GM12878 (cell line): Measurements from ENCODE around the gene SLC39A6. TPM values are rescaled to one million over a fixed set of nuclear protein-coding genes. Genes with fewer than 3 reads are reported as not detected.

Experiments used
- ATAC-seq: fragments of 200-7000 bp; cut with Tn5 transposase; 3 replicates; pipeline ENCODE4 v1.9.1; 2020; ENCODE audit warnings: mild to moderate bottlenecking, moderate library complexity
- BruUV-seq: library from RNA; stranded (reverse); fragments of 400-500 nt; replicated peaks from 2 replicates; lab custom pipeline; 2021; lab: Mats Ljungman, UMichigan
- CTCF ChIA-PET: fragments of 300-600 bp; sonication (Branson Sonifier 250); formaldehyde crosslinking; extraction: SDS; loops from one replicate; lab custom pipeline; 2021; ENCODE audit warnings: inconsistent platforms; lab: Yijun Ruan, JAX
- POLR2A ChIA-PET: fragments of 350-600 bp; formaldehyde crosslinking; extraction: SDS; loops from one replicate; lab custom pipeline; 2021; ENCODE audit warnings: inconsistent platforms; lab: Charles Lee
- RAD21 ChIA-PET: fragments of 300-600 bp; sonication (Branson Sonifier 250); formaldehyde crosslinking; loops from one replicate; lab custom pipeline; 2023; ENCODE audit warnings: antibody characterized with exemption; ENCODE audit not compliant: unreplicated experiment; lab: Charles Lee
- SMC1A ChIA-PET: fragments of 300-600 bp; sonication (Branson Sonifier 250); formaldehyde crosslinking; loops from one replicate; lab custom pipeline; 2023; ENCODE audit not compliant: unreplicated experiment, uncharacterized antibody; lab: Charles Lee
- DNase-seq: peaks from one replicate; pipeline ENCODE4 v3.0.0-alpha.2; 2011; ENCODE audit warnings: low read depth, low spot score
- FAIRE-seq: peaks from 3 replicates; lab custom pipeline; 2011; peaks lifted over from hg19 to GRCh38; lab: Jason Lieb, UNC
- H2AFZ ChIP-seq: 2 replicates; pipeline ENCODE4 v1.6.0; 2011; ENCODE audit warnings: low read depth, low read length, control low read depth; ENCODE audit not compliant: control insufficient read depth
- H3K27ac ChIP-seq: 2 replicates; pipeline ENCODE4 v1.5.1; 2011; ENCODE audit warnings: control low read depth; ENCODE audit not compliant: control insufficient read depth, insufficient read depth
- H3K27me3 ChIP-seq, 2 experiments: replicated peaks in 1 of 2; 2 replicates each; pipeline versions ENCODE4 v1.6.0 to v1.6.1; 2011; ENCODE audit warnings: low read length in 1 of 2; ENCODE audit not compliant: control insufficient read depth in 2 of 2, insufficient read depth in 2 of 2
- H3K36me3 ChIP-seq, 2 experiments: 2 replicates each; pipeline ENCODE4 v1.5.1; 2011; ENCODE audit warnings: low read length in 1 of 2; ENCODE audit not compliant: control insufficient read depth in 2 of 2, insufficient read depth in 2 of 2
- H3K4me1 ChIP-seq: 2 replicates; pipeline ENCODE4 v1.6.1; 2011; ENCODE audit warnings: mild to moderate bottlenecking, low read length, moderate library complexity, mixed read lengths; ENCODE audit not compliant: control insufficient read depth, insufficient read depth
- H3K4me2 ChIP-seq: 2 replicates; pipeline ENCODE4 v1.6.0; 2011; ENCODE audit warnings: control low read depth; ENCODE audit not compliant: control insufficient read depth, insufficient read depth
- H3K4me3 ChIP-seq: fragments of 200-600 bp; sonication (generic); 2 replicates; pipeline ENCODE4 v1.5.1; 2016
- H3K79me2 ChIP-seq: 2 replicates; pipeline ENCODE4 v1.6.0; 2011; ENCODE audit warnings: low read length; ENCODE audit not compliant: control insufficient read depth, insufficient read depth
- H3K9ac ChIP-seq: 2 replicates; pipeline ENCODE4 v1.8.0; 2011; ENCODE audit warnings: low read length, control low read depth, mixed read lengths; ENCODE audit not compliant: control insufficient read depth, insufficient read depth
- H3K9me3 ChIP-seq: replicated peaks from 3 replicates; pipeline ENCODE4 v1.5.1; 2011; ENCODE audit warnings: mild to moderate bottlenecking, low read length; ENCODE audit not compliant: control insufficient read depth, insufficient read depth
- H4K20me1 ChIP-seq: 2 replicates; pipeline ENCODE4 v1.6.0; 2011; ENCODE audit not compliant: control insufficient read depth, insufficient read depth
- BACH1 ChIP-seq: fragments of 450-650 bp; IDR thresholded peaks from 2 replicates; pipeline ENCODE4 v1.6.1; 2017; ENCODE audit warnings: mild to moderate bottlenecking, borderline replicate concordance
- BCL3 ChIP-seq: IDR thresholded peaks from 2 replicates; pipeline ENCODE4 v1.6.1; 2011; ENCODE audit warnings: borderline replicate concordance, low read depth, mild to moderate bottlenecking, moderate library complexity, low read length; ENCODE audit not compliant: insufficient read depth, poor library complexity, severe bottlenecking
- BHLHE40 ChIP-seq, 2 experiments: fragments of 450-650 bp in 1 of 2; IDR thresholded peaks; 2 replicates each; pipeline ENCODE4 v1.6.1; 2011 to 2017; ENCODE audit warnings: low read depth in 2 of 2, borderline replicate concordance in 1 of 2, improper control_type of control experiment in 1 of 2, low read length in 1 of 2, mild to moderate bottlenecking in 1 of 2
- CREB1 ChIP-seq: IDR thresholded peaks from 2 replicates; pipeline ENCODE4 v1.6.1; 2012; ENCODE audit warnings: low read depth, mild to moderate bottlenecking, inconsistent platforms
- E2F8 ChIP-seq: fragments of 450-650 bp; IDR thresholded peaks from 2 replicates; pipeline ENCODE4 v1.6.1; 2018; ENCODE audit warnings: mild to moderate bottlenecking, low read depth, moderate library complexity; ENCODE audit not compliant: partially characterized antibody
- FOXK2 ChIP-seq: fragments of 450-650 bp; IDR thresholded peaks from 2 replicates; pipeline ENCODE4 v1.6.1; 2017; ENCODE audit warnings: mild to moderate bottlenecking, moderate library complexity
- KLF5 ChIP-seq: fragments of 450-650 bp; IDR thresholded peaks from 2 replicates; pipeline ENCODE4 v1.6.1; 2014; ENCODE audit warnings: mild to moderate bottlenecking; ENCODE audit not compliant: partially characterized antibody
- MXI1 ChIP-seq: fragments of 150-350 bp; IDR thresholded peaks from 2 replicates; pipeline ENCODE4 v1.6.1; 2011; ENCODE audit warnings: low read depth, mild to moderate bottlenecking, inconsistent platforms, low read length, improper control_type of control experiment
- NKRF ChIP-seq: fragments of 450-650 bp; conservative IDR thresholded peaks from 2 replicates; pipeline ENCODE4 v1.6.1; 2017; ENCODE audit warnings: mild to moderate bottlenecking, moderate library complexity
- RAD51 ChIP-seq: fragments of 450-650 bp; IDR thresholded peaks from 2 replicates; pipeline ENCODE4 v1.6.1; 2016; ENCODE audit warnings: moderate library complexity, mild to moderate bottlenecking, inconsistent platforms
- RELA ChIP-seq: fragments of 450-650 bp; IDR thresholded peaks from 2 replicates; pipeline ENCODE4 v1.8.0; 2014; ENCODE audit warnings: borderline replicate concordance; ENCODE audit not compliant: partially characterized antibody
- SIN3A ChIP-seq: IDR thresholded peaks from 2 replicates; pipeline ENCODE4 v1.6.1; 2012; ENCODE audit warnings: low read depth, low read length, improper control_type of control experiment
- SREBF2 ChIP-seq: IDR thresholded peaks from 2 replicates; pipeline ENCODE4 v1.6.1; 2012; ENCODE audit warnings: mild to moderate bottlenecking, low read length
- USF1 ChIP-seq: IDR thresholded peaks from 2 replicates; pipeline ENCODE4 v1.6.1; 2011; ENCODE audit warnings: borderline replicate concordance, low read depth, mild to moderate bottlenecking, moderate library complexity, mixed read lengths, low read length; ENCODE audit not compliant: insufficient read depth; ENCODE audit errors: extremely low read length
- WRNIP1 ChIP-seq: IDR thresholded peaks from 2 replicates; pipeline ENCODE4 v1.6.1; 2011; ENCODE audit warnings: low read depth, low read length, improper control_type of control experiment, borderline replicate concordance
- ZZZ3 ChIP-seq: IDR thresholded peaks from 2 replicates; pipeline ENCODE4 v1.6.1; 2011; ENCODE audit warnings: low read depth; ENCODE audit not compliant: control insufficient read depth, insufficient read length
- WGBS: methylation state at CpG from one replicate; pipeline ENCODE4 v1.1.6; 2016; ENCODE audit warnings: low lambda C conversion rate; ENCODE audit not compliant: insufficient replicate concordance, insufficient coverage; ENCODE audit errors: missing lambda C conversion rate; 5-methylcytosine and 5-hydroxymethylcytosine counted together
- in situ Hi-C: fragments of 300-500 bp; cut with MboI; formaldehyde crosslinking; loops from 9 replicates; pipeline ENCODE4 v1.14.3; 2018; ENCODE audit warnings: mixed read lengths
- intact Hi-C: fragments of 100-400 bp; cut with micrococcal nuclease; formaldehyde crosslinking; loops from one replicate; pipeline ENCODE4 v1.14.2; 2022; ENCODE audit not compliant: unreplicated experiment
- polyA plus RNA-seq, 11 experiments: library from polyadenylated mRNA; depleted of rRNA in 4 of 11; unstranded in 6 of 11; stranded (reverse) in 5 of 11; fragments of >200 nt; fragmentation: Nextera tagmentation in 4 of 11; fragmentation: Illumina TruSeq in 1 of 11; extraction: Ambion mirVana in 4 of 11; extraction: Trizol in 1 of 11; gene quantifications; 1 replicate in 1 of 11; 2 replicates in 10 of 11; pipeline versions ENCODE4 v1.2.1 to v1.2.3, GENCODE V29; 2011 to 2016; ENCODE audit warnings: inconsistent platforms in 2 of 11, missing spikeins in 2 of 11, low read depth in 1 of 11
- total RNA-seq, 4 experiments: library from RNA; depleted of rRNA in 3 of 4; stranded (reverse); fragments of >200 nt in 3 of 4; fragmentation: Illumina TruSeq in 1 of 4; extraction: Trizol in 1 of 4; gene quantifications; 2 replicates each; pipeline versions ENCODE4 v1.2.1 to v1.2.3, GENCODE V29; 2013 to 2021

The SLC39A6 gene
- total and polyA plus RNA-seq, 10 of the 15 experiments (the other 5 are each of a cell fraction or from before 2014, with no cell fraction given), result 12.4 to 65.9 (median 41.3) TPM

- ATAC-seq (no peak), DNase-seq (no peak), FAIRE-seq (no peak)
- POLR2A ChIA-PET, result interaction anchor here (0.6 kb wide), 2 partner anchors 8 to 353 kb away, joined by 3 to 6 read pairs; no protein-coding TSS in a partner anchor
- no TSS peak for BruUV-seq
- H3K4me1 ChIP-seq, result no peaks in the 10 kb centered on the region
- no peak overlapping the region for H3K9ac ChIP-seq
- in situ Hi-C loops (loop anchor here (5.0 to 10.0 kb wide), 2 partner anchors 188 to 480 kb away; no protein-coding TSS in a partner anchor), intact Hi-C loops (loop anchor here (10.0 kb wide), 2 partner anchors 480 to 570 kb away; no protein-coding TSS in a partner anchor)
- H2AFZ ChIP-seq, result no peak overlapping the region
- H3K4me2 ChIP-seq, result no peak overlapping the region
- 46% methylated on average over 3 of the region's 3 CpGs for WGBS
- SMC1A ChIA-PET, result interaction anchor here (0.7 to 8.4 kb wide), 9 partner anchors 65 to 715 kb away, joined by 3 to 167 read pairs (median 4); no protein-coding TSS in a partner anchor
- H3K27ac ChIP-seq, result no peak overlapping the region
- CTCF ChIA-PET, result interaction anchor here (0.7 to 9.3 kb wide), 8 partner anchors 20 to 270 kb away, joined by 3 to 178 read pairs (median 3); no protein-coding TSS in a partner anchor
- H3K36me3 ChIP-seq, result no peaks in the 10 kb centered on the region
- no peaks in the 10 kb centered on the region for H3K79me2 ChIP-seq
- H4K20me1 ChIP-seq, result no peaks in the 10 kb centered on the region
- H3K4me3 ChIP-seq, result no peak overlapping the region
- no peaks in the 10 kb centered on the region for H3K9me3 ChIP-seq
- RAD21 ChIA-PET, result interaction anchor here (1.8 to 4.5 kb wide), 3 partner anchors 77 to 326 kb away, joined by 7 to 99 read pairs (median 25); no protein-coding TSS in a partner anchor
- no peaks in the 10 kb centered on the region for H3K27me3 ChIP-seq
- TF ChIP-seq MXI1 (no peak), ZZZ3 (no peak), USF1 (no peak), CREB1 (no peak), NKRF (no peak), BHLHE40 (IDR thresholded peaks at IDR 0.05; ENCODE audit: borderline replicate concordance in 1 of 2, low read depth in 2 of 2, low read length in 1 of 2) (no peak), RELA (no peak), SREBF2 (no peak), E2F8 (no peak), SIN3A (no peak), WRNIP1 (no peak), BCL3 (no peak), KLF5 (no peak), BACH1 (no peak), FOXK2 (no peak), RAD51 (no peak)
These were observed 34.7 kb downstream of the SLC39A6 start for GRCh38 chr18:36094431-36094830.
